HG03342 (cell line): ENCODE measurements around the gene PDZRN3.

Experiments used
- ATAC-seq: cut with Tn5 transposase; IDR thresholded peaks from one replicate; pipeline ENCODE4 v1.9.1; 2021; ENCODE audit warnings: mild to moderate bottlenecking, moderate library complexity; ENCODE audit not compliant: unreplicated experiment

Gene PDZRN3

DNA sequence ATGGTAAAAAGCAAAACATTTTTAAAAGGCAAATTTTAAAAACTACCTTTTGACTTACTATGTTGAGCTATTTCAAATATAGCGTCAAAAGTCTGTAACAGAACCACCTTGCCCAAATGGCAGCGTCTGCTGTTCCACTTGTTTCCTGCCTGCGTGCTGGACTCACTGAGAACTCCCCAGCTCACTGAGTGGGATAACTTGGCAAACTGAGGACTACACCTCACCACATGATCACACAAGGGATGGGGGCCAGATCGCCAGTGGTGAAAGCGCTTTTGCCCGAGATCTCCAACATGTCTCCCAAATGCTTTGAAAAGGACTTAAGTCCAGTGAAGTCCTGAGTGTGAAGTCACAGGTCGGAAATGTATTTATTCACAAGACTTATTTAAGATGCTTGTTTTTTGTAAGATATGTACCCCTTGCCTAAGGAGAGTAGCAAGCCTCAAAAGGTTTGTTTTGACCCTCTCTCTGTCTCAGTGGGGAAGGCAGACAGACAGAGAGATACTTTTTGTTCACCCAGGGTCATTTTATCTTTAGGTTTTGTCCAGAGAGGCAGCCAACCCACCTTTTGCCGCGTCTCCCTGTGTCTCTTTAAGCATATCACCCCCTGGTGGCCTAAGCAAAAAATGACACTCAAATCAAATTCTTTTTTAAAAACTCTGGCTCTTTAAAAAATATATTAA is 192.6 kb downstream of the PDZRN3 start:
- ATAC-seq: no peak

DNA sequence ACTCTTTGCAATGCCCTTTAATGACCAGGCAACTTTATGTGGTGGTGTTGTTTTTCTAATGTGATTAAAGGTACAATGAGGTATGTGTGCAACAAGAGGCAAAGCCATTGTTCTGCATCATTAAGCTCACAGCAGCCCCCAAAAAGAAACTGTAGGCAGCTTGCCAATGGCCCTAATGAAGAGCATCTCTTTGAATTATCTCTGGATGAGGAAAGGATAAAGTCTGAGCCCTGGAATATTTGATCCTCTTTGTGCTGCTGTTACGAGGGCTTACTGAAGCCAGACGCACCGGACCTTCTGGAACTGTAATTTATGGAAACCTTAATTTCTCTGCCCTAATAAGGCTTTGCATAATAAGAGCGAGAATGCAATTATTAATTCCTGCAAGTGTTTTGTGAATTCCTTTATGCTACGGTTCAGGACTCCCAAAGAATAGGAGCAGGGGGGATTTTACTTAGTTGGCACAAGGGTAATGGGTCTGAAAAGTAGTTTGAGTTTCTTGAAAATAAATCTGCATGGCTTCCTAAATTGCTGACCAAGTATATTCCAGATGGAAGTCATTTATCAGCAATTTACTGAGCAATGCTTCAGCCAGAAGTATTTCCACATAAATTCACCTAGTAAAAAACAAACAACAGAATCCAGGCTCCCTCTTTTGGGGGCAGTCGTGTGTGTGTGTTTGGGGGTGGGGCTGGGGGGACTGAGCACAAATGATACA is 193.4 kb downstream of the PDZRN3 start:
- no peak for ATAC-seq

DNA sequence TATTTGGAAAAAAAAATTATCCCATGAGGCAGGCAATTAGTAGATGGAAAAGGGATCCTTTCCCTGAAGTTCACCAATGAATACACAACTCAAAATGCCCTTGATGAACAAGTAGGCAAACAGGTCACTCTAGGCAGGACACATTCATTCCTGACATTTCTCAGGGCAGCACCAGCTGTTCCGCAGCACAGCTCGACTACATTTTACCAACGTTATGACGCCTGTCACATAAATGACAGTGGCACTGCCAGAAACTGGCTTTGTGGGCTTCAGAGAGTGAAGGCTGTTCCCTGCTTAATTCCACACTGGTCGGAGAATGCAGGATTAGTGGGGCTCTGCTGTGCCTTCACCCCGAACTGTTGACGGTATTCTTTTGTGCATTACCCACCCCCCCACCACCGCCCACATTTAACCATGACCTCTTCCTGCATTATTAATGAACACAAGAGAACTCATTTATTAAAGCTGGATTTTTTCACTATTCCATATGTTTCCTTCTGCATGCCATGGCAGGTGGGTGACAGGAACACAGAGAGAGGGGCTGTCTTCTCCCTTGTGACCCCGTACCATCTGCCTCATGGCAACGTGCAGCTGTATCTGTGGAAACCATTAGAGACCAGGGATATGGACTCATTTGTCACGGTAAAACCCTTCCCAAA is 197.6 kb downstream of the PDZRN3 start:
- no peak for ATAC-seq

DNA sequence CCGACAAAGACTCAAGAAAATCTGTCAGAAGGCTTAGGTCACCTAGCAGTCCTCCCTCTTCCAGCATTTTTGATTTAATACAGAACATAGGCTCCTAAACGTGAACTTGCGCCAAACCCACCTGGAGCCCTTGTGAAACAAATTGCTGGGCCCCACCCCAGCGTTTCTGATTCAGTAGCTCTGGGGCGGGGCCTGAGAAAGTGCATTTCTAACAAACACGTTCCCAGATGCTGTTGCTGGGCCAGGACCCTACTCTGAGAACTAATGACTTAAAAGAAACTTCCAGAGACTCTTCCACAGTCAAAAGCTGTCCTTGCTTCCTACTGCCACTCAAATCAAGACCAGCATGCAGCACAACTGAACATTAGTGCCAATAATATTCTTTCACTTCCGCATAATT is 198.1 kb downstream of the PDZRN3 start:
- no peak for ATAC-seq

GRCh38 chr3:73423116-73423515 is 201.6 kb downstream of the PDZRN3 start:
- no peak for ATAC-seq

GRCh38 chr3:73422571-73422970 is 202.2 kb downstream of the PDZRN3 start:
- ATAC-seq: no peak

- no peak for ATAC-seq
Measured at GRCh38 chr3:73419942-73420341, 204.8 kb downstream of the PDZRN3 start.

GRCh38 chr3:73419179-73419803 is 205.4 kb downstream of the PDZRN3 start:
- ATAC-seq: no peak

DNA sequence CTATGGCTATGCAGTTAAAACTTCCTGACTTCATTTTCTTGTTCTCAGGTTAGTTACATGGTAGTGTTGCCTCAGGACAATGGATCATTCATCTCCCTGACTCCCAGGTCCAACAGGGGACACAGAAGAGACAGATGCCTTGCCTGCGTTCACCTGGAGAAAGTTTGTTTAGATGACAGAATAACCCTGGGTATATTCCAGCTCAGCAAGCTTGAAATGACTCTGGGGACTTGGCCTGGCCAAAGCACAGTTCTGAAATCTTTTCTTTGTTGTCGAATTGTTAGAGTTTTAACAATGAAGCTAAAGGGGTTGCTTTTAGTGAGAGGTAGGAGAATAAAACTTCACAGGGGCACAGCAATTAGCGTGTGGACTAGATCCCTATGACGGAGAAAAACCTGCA is 206.1 kb downstream of the PDZRN3 start:
- ATAC-seq: no peak

- ATAC-seq: no peak
Measured at GRCh38 chr3:73415118-73415517, 209.6 kb downstream of the PDZRN3 start.

DNA sequence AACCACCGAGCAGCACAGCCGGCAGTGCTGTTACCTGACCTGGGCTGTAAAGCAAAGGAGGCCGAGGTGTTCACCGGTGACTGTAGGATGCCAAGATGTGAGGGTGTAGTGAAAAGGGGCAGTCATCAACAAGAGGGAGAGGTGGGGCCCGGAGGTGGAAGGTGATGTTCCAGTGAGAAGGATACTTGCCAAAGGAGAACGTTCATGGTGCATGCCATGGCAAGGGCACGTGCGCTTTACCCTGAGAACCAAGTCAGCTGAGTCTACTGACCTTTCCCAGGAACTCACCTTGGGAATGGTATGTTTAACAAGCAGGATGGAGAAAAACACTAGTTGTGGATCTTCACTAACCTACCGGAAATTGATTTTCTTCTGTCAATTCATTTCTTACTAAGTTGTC is 211.1 kb downstream of the PDZRN3 start:
- ATAC-seq: no peak

- no peak for ATAC-seq
Measured at GRCh38 chr3:73411993-73412392, 212.7 kb downstream of the PDZRN3 start.

DNA sequence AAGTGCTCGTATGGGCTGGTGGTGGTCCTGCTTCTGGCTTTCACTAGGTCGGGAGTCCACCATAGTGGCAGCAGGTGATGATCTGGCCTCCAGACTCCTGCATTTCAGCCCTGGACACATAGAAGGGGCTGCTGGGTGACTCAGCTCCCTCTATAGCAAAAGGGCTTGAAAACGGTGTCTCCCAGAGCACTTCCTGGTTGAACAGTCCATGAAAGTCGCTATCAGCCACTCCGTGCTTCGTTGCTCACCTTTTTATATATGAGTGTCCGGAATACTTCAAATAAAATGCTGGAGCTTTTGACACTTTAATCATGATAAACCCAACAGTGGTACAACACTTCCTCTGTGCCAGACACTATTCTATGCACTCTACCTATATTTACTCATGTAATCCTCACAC is 213.2 kb downstream of the PDZRN3 start:
- no peak for ATAC-seq

DNA sequence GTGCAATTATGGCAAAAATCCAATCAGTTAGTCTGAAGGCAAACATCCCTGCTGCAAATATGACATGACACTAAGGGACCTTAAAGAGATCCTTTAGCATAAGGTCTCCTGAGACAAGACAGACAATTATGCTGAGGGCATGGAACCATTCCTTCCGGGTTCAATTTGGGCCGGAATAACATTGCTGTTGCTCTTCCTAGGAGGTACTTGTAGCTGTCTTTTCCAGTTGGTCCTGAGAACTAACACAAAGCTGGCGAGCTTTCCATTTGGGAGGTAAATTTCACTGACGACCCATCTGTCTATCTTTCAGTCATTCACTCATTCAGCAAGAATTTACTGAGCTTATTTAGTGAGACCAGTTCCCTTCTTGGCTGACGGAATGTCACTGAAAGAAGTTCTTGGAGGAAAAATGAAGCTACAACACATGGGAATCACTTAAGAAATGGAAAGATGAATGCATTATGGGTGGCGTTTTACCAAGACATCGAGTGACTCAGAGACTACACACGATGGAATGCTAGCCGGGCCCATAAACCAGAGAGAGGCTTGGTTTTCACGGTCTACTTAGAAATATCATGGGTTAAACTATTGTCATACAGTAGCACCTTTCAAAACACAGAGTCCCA is 215.5 kb downstream of the PDZRN3 start:
- no peak for ATAC-seq

DNA sequence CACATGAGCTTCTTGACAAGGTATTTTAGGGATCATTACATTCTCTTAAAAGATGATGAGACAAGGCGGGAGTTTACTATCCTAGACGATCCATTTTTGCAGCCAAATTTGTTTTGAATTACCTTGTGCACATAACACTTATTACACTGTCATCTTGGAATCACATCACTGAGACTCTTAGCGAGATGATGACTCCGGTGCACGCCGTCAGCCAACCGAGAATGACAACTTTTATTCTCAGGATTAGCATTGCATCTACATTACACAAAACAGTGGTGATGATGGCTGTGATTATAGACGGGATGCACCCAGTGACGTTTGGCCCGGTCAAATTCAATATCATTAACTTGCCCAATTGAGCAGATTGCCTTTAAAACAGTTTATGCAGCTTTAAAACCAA is 216.1 kb downstream of the PDZRN3 start:
- no peak for ATAC-seq

- ATAC-seq: no peak
Measured at GRCh38 chr3:73407577-73407976, 217.2 kb downstream of the PDZRN3 start.

DNA sequence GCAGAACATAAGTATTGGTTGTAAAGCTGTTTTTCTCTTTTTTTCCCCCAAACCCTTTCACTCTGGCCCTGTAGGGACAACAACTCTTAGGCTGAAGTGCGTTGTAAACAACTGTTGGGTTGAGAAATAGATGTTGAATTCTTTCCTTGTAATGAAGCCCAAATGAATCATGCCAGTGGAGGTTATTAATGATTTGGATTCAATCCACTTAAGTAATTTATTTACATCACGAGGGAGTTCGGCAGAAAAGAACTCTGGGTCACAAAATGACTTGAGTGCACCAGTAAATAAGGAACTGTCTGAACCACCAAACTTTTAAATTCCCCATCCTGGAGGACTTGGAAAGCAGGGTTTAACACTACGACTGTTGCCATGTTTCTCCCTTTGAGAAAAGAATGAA is 218.9 kb downstream of the PDZRN3 start:
- no peak for ATAC-seq

GRCh38 chr3:73405000-73405399 is 219.7 kb downstream of the PDZRN3 start:
- ATAC-seq: no peak

GRCh38 chr3:73404435-73404834 is 220.3 kb downstream of the PDZRN3 start:
- ATAC-seq: no peak

- ATAC-seq: no peak
Measured at GRCh38 chr3:73403444-73403843, 221.3 kb downstream of the PDZRN3 start.

GRCh38 chr3:73401616-73402279 is 223.0 kb downstream of the PDZRN3 start:
- ATAC-seq: no peak
